ENCODE results near the gene DLG2.

The DLG2 gene

GRCh38 chr11:84648471-84648870 is 978.7 kb downstream of the DLG2 start:
- DNase-seq (ENCODE audit: insufficient read length, low spot score) (no peak), FAIRE-seq (no peak)
- no peak for TF ChIP-seq PAX5 (IDR thresholded peaks at IDR 0.05; ENCODE audit: insufficient read depth, low read length, severe bottlenecking)
- no peak for TF ChIP-seq SPI1 (IDR thresholded peaks at IDR 0.05; ENCODE audit: low read depth, low read length)
- no peak for TF ChIP-seq POU2F2 (IDR thresholded peaks at IDR 0.05; ENCODE audit: low read depth, low read length)
- no peak for TF ChIP-seq TAF1 (IDR thresholded peaks at IDR 0.05; ENCODE audit: low read depth, low read length)
- no peak for TF ChIP-seq POLR2AphosphoS5 (IDR thresholded peaks at IDR 0.05; ENCODE audit: low read depth, low read length)

- no peak for FAIRE-seq
Measured at GRCh38 chr11:84645988-84646694, 981.0 kb downstream of the DLG2 start.

GRCh38 chr11:84642500-84642899 is 984.6 kb downstream of the DLG2 start:
- TF ChIP-seq PAX5 (IDR thresholded peaks at IDR 0.05; ENCODE audit: insufficient read depth, low read length, severe bottlenecking) (no peak), POU2F2 (IDR thresholded peaks at IDR 0.05; ENCODE audit: low read depth, low read length) (no peak), TAF1 (IDR thresholded peaks at IDR 0.05; ENCODE audit: low read depth, low read length) (no peak), SPI1 (IDR thresholded peaks at IDR 0.05; ENCODE audit: low read depth, low read length) (no peak), POLR2AphosphoS5 (IDR thresholded peaks at IDR 0.05; ENCODE audit: low read depth, low read length) (no peak), POLR2A (IDR thresholded peaks at IDR 0.05; ENCODE audit: low read depth, low read length) (no peak)
- FAIRE-seq: no peak

More at GRCh38 chr11:84645988-84646694, 981.0 kb downstream of the DLG2 start:
- no peak for DNase-seq (ENCODE audit: insufficient read length, low spot score)
- no peak for TF ChIP-seq PAX5 (IDR thresholded peaks at IDR 0.05; ENCODE audit: insufficient read depth, low read length, severe bottlenecking)
- TF ChIP-seq TAF1 (IDR thresholded peaks at IDR 0.05; ENCODE audit: low read depth, low read length): no peak
- no peak for TF ChIP-seq POLR2AphosphoS5 (IDR thresholded peaks at IDR 0.05; ENCODE audit: low read depth, low read length)

GRCh38 chr11:84634309-84634708 is 992.8 kb downstream of the DLG2 start:
- DNase-seq (ENCODE audit: insufficient read length, low spot score) (no peak), FAIRE-seq (no peak)
- TF ChIP-seq POLR2A (IDR thresholded peaks at IDR 0.05; ENCODE audit: low read depth, low read length): no peak
- no peak for TF ChIP-seq POU2F2 (IDR thresholded peaks at IDR 0.05; ENCODE audit: low read depth, low read length)
- TF ChIP-seq PAX5 (IDR thresholded peaks at IDR 0.05; ENCODE audit: insufficient read depth, low read length, severe bottlenecking): no peak
- TF ChIP-seq SPI1 (IDR thresholded peaks at IDR 0.05; ENCODE audit: low read depth, low read length): no peak
- TF ChIP-seq TAF1 (IDR thresholded peaks at IDR 0.05; ENCODE audit: low read depth, low read length): no peak
- TF ChIP-seq POLR2AphosphoS5 (IDR thresholded peaks at IDR 0.05; ENCODE audit: low read depth, low read length): no peak

More at GRCh38 chr11:84642500-84642899, 984.6 kb downstream of the DLG2 start:
- DNase-seq (ENCODE audit: insufficient read length, low spot score): no peak

- FAIRE-seq: no peak
- no peak for DNase-seq (ENCODE audit: insufficient read length, low spot score)
- TF ChIP-seq POLR2AphosphoS5 (IDR thresholded peaks at IDR 0.05; ENCODE audit: low read depth, low read length): no peak
- TF ChIP-seq SPI1 (IDR thresholded peaks at IDR 0.05; ENCODE audit: low read depth, low read length): no peak
- TF ChIP-seq POU2F2 (IDR thresholded peaks at IDR 0.05; ENCODE audit: low read depth, low read length): no peak
- TF ChIP-seq PAX5 (IDR thresholded peaks at IDR 0.05; ENCODE audit: insufficient read depth, low read length, severe bottlenecking): no peak
- TF ChIP-seq POLR2A (IDR thresholded peaks at IDR 0.05; ENCODE audit: low read depth, low read length): no peak
- no peak for TF ChIP-seq TAF1 (IDR thresholded peaks at IDR 0.05; ENCODE audit: low read depth, low read length)
Measured at GRCh38 chr11:84628871-84629620, 998.1 kb downstream of the DLG2 start.

- TF ChIP-seq POU2F2 (IDR thresholded peaks at IDR 0.05; ENCODE audit: low read depth, low read length): no peak
- TF ChIP-seq TAF1 (IDR thresholded peaks at IDR 0.05; ENCODE audit: low read depth, low read length): no peak
- no peak for TF ChIP-seq POLR2A (IDR thresholded peaks at IDR 0.05; ENCODE audit: low read depth, low read length)
- no peak for TF ChIP-seq SPI1 (IDR thresholded peaks at IDR 0.05; ENCODE audit: low read depth, low read length)
- no peak for TF ChIP-seq POLR2AphosphoS5 (IDR thresholded peaks at IDR 0.05; ENCODE audit: low read depth, low read length)
- no peak for DNase-seq (ENCODE audit: insufficient read length, low spot score)
- FAIRE-seq: no peak
Measured at GRCh38 chr11:84626256-84626655, 1000.9 kb downstream of the DLG2 start.

- DNase-seq (ENCODE audit: insufficient read length, low spot score): no peak
- TF ChIP-seq POU2F2 (IDR thresholded peaks at IDR 0.05; ENCODE audit: low read depth, low read length): no peak
- no peak for TF ChIP-seq POLR2A (IDR thresholded peaks at IDR 0.05; ENCODE audit: low read depth, low read length)
- TF ChIP-seq TAF1 (IDR thresholded peaks at IDR 0.05; ENCODE audit: low read depth, low read length): no peak
- TF ChIP-seq PAX5 (IDR thresholded peaks at IDR 0.05; ENCODE audit: insufficient read depth, low read length, severe bottlenecking): no peak
- TF ChIP-seq SPI1 (IDR thresholded peaks at IDR 0.05; ENCODE audit: low read depth, low read length): no peak
- no peak for TF ChIP-seq POLR2AphosphoS5 (IDR thresholded peaks at IDR 0.05; ENCODE audit: low read depth, low read length)
- no peak for FAIRE-seq
Measured at GRCh38 chr11:84612645-84613044, 1014.5 kb downstream of the DLG2 start.

GRCh38 chr11:84608837-84609196 is 1018.3 kb downstream of the DLG2 start:
- DNase-seq (ENCODE audit: insufficient read length, low spot score) (no peak), FAIRE-seq (no peak)
- TF ChIP-seq SPI1 (IDR thresholded peaks at IDR 0.05; ENCODE audit: low read depth, low read length) (no peak), POLR2AphosphoS5 (IDR thresholded peaks at IDR 0.05; ENCODE audit: low read depth, low read length) (no peak)

- FAIRE-seq (no peak), DNase-seq (ENCODE audit: insufficient read length, low spot score) (no peak)
- TF ChIP-seq PAX5 (IDR thresholded peaks at IDR 0.05; ENCODE audit: insufficient read depth, low read length, severe bottlenecking) (no peak), POLR2AphosphoS5 (IDR thresholded peaks at IDR 0.05; ENCODE audit: low read depth, low read length) (no peak), POLR2A (IDR thresholded peaks at IDR 0.05; ENCODE audit: low read depth, low read length) (no peak), SPI1 (IDR thresholded peaks at IDR 0.05; ENCODE audit: low read depth, low read length) (no peak), POU2F2 (IDR thresholded peaks at IDR 0.05; ENCODE audit: low read depth, low read length) (no peak), TAF1 (IDR thresholded peaks at IDR 0.05; ENCODE audit: low read depth, low read length) (no peak)
Measured at GRCh38 chr11:84607975-84608836, 1018.9 kb downstream of the DLG2 start.

All from GM12891 (cell line).